SK-N-SH (cell line): Measurements from ENCODE around the gene SNRPD2. TPM values are rescaled to one million over a fixed set of nuclear protein-coding genes. Genes with fewer than 3 reads are reported as not detected.
A peak's percentile ranks its signal among the peaks of the same experiment; 100 is the strongest.

Experiments used
- CTCF ChIA-PET: fragments of 300-600, 350-600 bp; formaldehyde crosslinking; extraction: SDS; loops from one replicate; lab custom pipeline; 2021; lab: Yijun Ruan, JAX
- POLR2A ChIA-PET: fragments of 350-600 bp; sonication (Branson Sonifier 250); formaldehyde crosslinking; extraction: SDS; loops from one replicate; lab custom pipeline; 2020; ENCODE audit warnings: antibody characterized with exemption, inconsistent platforms; lab: Yijun Ruan, JAX
- DNase-seq: peaks from one replicate; pipeline ENCODE4 v3.0.0; 2012
- H2AFZ ChIP-seq: fragments of 200-600 bp; sonication (generic); 2 replicates; pipeline ENCODE4 v1.8.1; 2016; ENCODE audit warnings: antibody characterized with exemption, mild to moderate bottlenecking, low read depth
- H3F3A ChIP-seq: fragments of 200-600 bp; sonication (generic); replicated peaks from 2 replicates; pipeline ENCODE3; 2016; ENCODE audit warnings: antibody characterized with exemption, mild to moderate bottlenecking; ENCODE audit not compliant: insufficient read depth
- H3K27ac ChIP-seq, 2 experiments: fragments of 200-500 bp in 1 of 2; fragments of 200-600 bp in 1 of 2; sonication (Bioruptor generic) in 1 of 2; sonication (generic), shearing (Covaris generic) in 1 of 2; 2 replicates each; pipeline versions ENCODE4 v1.5.1 to v1.6.1; 2014 to 2016; ENCODE audit warnings: low read depth in 2 of 2, inconsistent platforms in 1 of 2, low read length in 1 of 2, mild to moderate bottlenecking in 1 of 2, mixed read lengths in 1 of 2
- H3K27me3 ChIP-seq: fragments of 200-600 bp; sonication (generic), shearing (Covaris generic); 2 replicates; pipeline ENCODE4 v1.6.1; 2016; ENCODE audit warnings: mixed run types; ENCODE audit not compliant: insufficient read depth
- H3K36me3 ChIP-seq, 2 experiments: fragments of 200-500 bp in 1 of 2; fragments of 200-600 bp in 1 of 2; sonication (Bioruptor generic) in 1 of 2; sonication (generic) in 1 of 2; replicated peaks in 1 of 2; 2 replicates each; pipeline versions ENCODE3 to v1.5.1; 2014 to 2016; ENCODE audit warnings: low read length in 1 of 2, mild to moderate bottlenecking in 1 of 2; ENCODE audit not compliant: insufficient read depth in 2 of 2, control insufficient read depth in 1 of 2
- H3K4me1 ChIP-seq, 2 experiments: fragments of 200-500 bp in 1 of 2; fragments of 200-600 bp in 1 of 2; sonication (Bioruptor generic) in 1 of 2; sonication (generic), shearing (Covaris generic) in 1 of 2; 2 replicates each; pipeline versions ENCODE4 v1.5.1 to v1.6.1; 2014 to 2016; ENCODE audit warnings: low read depth in 1 of 2, low read length in 1 of 2, mixed run types in 1 of 2; ENCODE audit not compliant: insufficient read depth in 2 of 2, control insufficient read depth in 1 of 2
- H3K4me2 ChIP-seq: fragments of 200-600 bp; sonication (generic), shearing (Covaris generic); 2 replicates; pipeline ENCODE4 v1.6.1; 2017; ENCODE audit warnings: mixed run types
- H3K4me3 ChIP-seq, 2 experiments: fragments of 200-500 bp in 1 of 2; fragments of 200-600 bp in 1 of 2; sonication (Bioruptor generic) in 1 of 2; sonication (generic), shearing (Covaris generic) in 1 of 2; 2 replicates each; pipeline versions ENCODE4 v1.5.1 to v1.8.1; 2014 to 2016; ENCODE audit warnings: low read depth in 2 of 2, inconsistent platforms in 1 of 2, low read length in 1 of 2, mild to moderate bottlenecking in 1 of 2, mixed read lengths in 1 of 2, moderate library complexity in 1 of 2
- H3K79me2 ChIP-seq: fragments of 200-600 bp; sonication (generic); 2 replicates; pipeline ENCODE4 v1.8.1; 2017; ENCODE audit warnings: mild to moderate bottlenecking; ENCODE audit not compliant: insufficient read depth
- H3K9ac ChIP-seq: fragments of 200-600 bp; sonication (generic); 2 replicates; pipeline ENCODE4 v1.6.1; 2017; ENCODE audit warnings: mixed run types
- H3K9me2 ChIP-seq: fragments of 200-600 bp; sonication (generic); 2 replicates; pipeline ENCODE4 v1.6.1; 2017; ENCODE audit warnings: mixed run types
- H3K9me3 ChIP-seq: fragments of 200-600 bp; sonication (generic); 2 replicates; pipeline ENCODE4 v1.6.1; 2017; ENCODE audit warnings: mixed run types, mild to moderate bottlenecking, moderate library complexity
- H4K20me1 ChIP-seq: fragments of 200-600 bp; sonication (generic); 2 replicates; pipeline ENCODE4 v1.6.1; 2017; ENCODE audit warnings: mild to moderate bottlenecking, mixed run types; ENCODE audit not compliant: insufficient read depth
- CHD2 ChIP-seq: fragments of 150-350 bp; IDR thresholded peaks from 2 replicates; pipeline ENCODE4 v1.6.1; 2018; ENCODE audit warnings: low read length; ENCODE audit not compliant: partially characterized antibody
- ELF1 ChIP-seq: IDR thresholded peaks from 2 replicates; pipeline ENCODE4 v1.4.0; 2012
- EP300 ChIP-seq, 2 experiments: IDR thresholded peaks; 2 replicates each; pipeline versions ENCODE4 v1.4.0 to v1.6.1; 2012; ENCODE audit warnings: borderline replicate concordance in 1 of 2, low read depth in 1 of 2, low read length in 1 of 2
- JUND ChIP-seq: IDR thresholded peaks from 2 replicates; pipeline ENCODE4 v1.4.0; 2012
- MAX ChIP-seq: IDR thresholded peaks from 2 replicates; pipeline ENCODE4 v1.4.0; 2012; ENCODE audit warnings: low read depth
- NFIC ChIP-seq: IDR thresholded peaks from 2 replicates; pipeline ENCODE4 v1.4.0; 2012; ENCODE audit warnings: borderline replicate concordance
- PBX3 ChIP-seq: IDR thresholded peaks from 2 replicates; pipeline ENCODE4; 2012
- POLR2AphosphoS5 ChIP-seq: IDR thresholded peaks from 2 replicates; pipeline ENCODE4 v1.6.1; 2012; ENCODE audit warnings: low read depth, low read length
- RCOR1 ChIP-seq: fragments of 150-350 bp; IDR thresholded peaks from 2 replicates; pipeline ENCODE4 v1.6.1; 2017; ENCODE audit warnings: antibody characterized with exemption, low read length
- RFX5 ChIP-seq: IDR thresholded peaks from 2 replicates; pipeline ENCODE4 v1.6.1; 2012; ENCODE audit warnings: mild to moderate bottlenecking, improper control_type of control experiment, low read length
- RXRA ChIP-seq: IDR thresholded peaks from 2 replicates; pipeline ENCODE4 v1.4.0; 2012; ENCODE audit warnings: low read depth, mild to moderate bottlenecking, borderline replicate concordance
- SMC3 ChIP-seq: IDR thresholded peaks from 2 replicates; pipeline ENCODE4 v1.6.1; 2012; ENCODE audit warnings: low read depth, low read length, improper control_type of control experiment
- TCF12 ChIP-seq: IDR thresholded peaks from 2 replicates; pipeline ENCODE4 v1.4.0; 2012
- TEAD4 ChIP-seq: IDR thresholded peaks from 2 replicates; pipeline ENCODE4 v1.4.0; 2012; ENCODE audit warnings: mild to moderate bottlenecking, borderline replicate concordance; ENCODE audit not compliant: insufficient read depth
- WGBS: methylation state at CpG from one replicate; pipeline ENCODE4 v1.1.6; 2017; ENCODE audit warnings: low lambda C conversion rate; 5-methylcytosine and 5-hydroxymethylcytosine counted together
- polyA plus RNA-seq, 3 experiments: library from polyadenylated mRNA; depleted of rRNA; stranded (reverse); fragments of >200 nt; gene quantifications; 2 replicates each; pipeline ENCODE4 v1.2.3, GENCODE V29; 2012
- TF ChIP-seq, protein P1 (sequence below): IDR thresholded peaks from 2 replicates; pipeline ENCODE4 v1.6.1; 2012; ENCODE audit warnings: mild to moderate bottlenecking, low read depth, low read length, moderate library complexity
- TF ChIP-seq, protein P2 (sequence below): IDR thresholded peaks from 2 replicates; pipeline ENCODE4 v1.4.0; 2012; ENCODE audit warnings: low read depth, borderline replicate concordance
- TF ChIP-seq, protein P3 (sequence below): fragments of 150-350 bp; IDR thresholded peaks from 2 replicates; pipeline ENCODE4 v1.6.1; 2017; ENCODE audit warnings: antibody characterized with exemption, low read length, low read depth, borderline replicate concordance

The SNRPD2 gene
- polyA plus RNA-seq, 1 of the 3 experiments (the other 2 are of a cell fraction) = 1,248 TPM

GRCh38 chr19:45646345-45646698 is 45.4 kb downstream of the SNRPD2 start:
- Histone ChIP-seq H3K27me3 (no peaks in the 10 kb centered on the region), H3F3A (peaks cover 12% of the 10 kb centered on the region), H3K36me3 (no peaks in the 10 kb centered on the region), H3K9me3 (no peaks in the 10 kb centered on the region), H3K4me1 (peaks cover 6 to 17% of the 10 kb centered on the region in 2 experiments; a peak in 1 of 4 replicates), H3K9ac (no peak overlapping the region), H3K27ac (peak overlapping the region; percentile 59; a peak in 2 of 4 replicates), H2AFZ (peak overlapping the region; percentile 82), H3K4me2 (peak overlapping the region; percentile 86), H3K4me3 (peak overlapping the region; percentile 61 to 81), H3K9me2 (no peaks in the 10 kb centered on the region), H3K79me2 (no peaks in the 10 kb centered on the region), H4K20me1 (no peaks in the 10 kb centered on the region)
- no peak for TF ChIP-seq NFIC
- TF ChIP-seq, protein P1, sequence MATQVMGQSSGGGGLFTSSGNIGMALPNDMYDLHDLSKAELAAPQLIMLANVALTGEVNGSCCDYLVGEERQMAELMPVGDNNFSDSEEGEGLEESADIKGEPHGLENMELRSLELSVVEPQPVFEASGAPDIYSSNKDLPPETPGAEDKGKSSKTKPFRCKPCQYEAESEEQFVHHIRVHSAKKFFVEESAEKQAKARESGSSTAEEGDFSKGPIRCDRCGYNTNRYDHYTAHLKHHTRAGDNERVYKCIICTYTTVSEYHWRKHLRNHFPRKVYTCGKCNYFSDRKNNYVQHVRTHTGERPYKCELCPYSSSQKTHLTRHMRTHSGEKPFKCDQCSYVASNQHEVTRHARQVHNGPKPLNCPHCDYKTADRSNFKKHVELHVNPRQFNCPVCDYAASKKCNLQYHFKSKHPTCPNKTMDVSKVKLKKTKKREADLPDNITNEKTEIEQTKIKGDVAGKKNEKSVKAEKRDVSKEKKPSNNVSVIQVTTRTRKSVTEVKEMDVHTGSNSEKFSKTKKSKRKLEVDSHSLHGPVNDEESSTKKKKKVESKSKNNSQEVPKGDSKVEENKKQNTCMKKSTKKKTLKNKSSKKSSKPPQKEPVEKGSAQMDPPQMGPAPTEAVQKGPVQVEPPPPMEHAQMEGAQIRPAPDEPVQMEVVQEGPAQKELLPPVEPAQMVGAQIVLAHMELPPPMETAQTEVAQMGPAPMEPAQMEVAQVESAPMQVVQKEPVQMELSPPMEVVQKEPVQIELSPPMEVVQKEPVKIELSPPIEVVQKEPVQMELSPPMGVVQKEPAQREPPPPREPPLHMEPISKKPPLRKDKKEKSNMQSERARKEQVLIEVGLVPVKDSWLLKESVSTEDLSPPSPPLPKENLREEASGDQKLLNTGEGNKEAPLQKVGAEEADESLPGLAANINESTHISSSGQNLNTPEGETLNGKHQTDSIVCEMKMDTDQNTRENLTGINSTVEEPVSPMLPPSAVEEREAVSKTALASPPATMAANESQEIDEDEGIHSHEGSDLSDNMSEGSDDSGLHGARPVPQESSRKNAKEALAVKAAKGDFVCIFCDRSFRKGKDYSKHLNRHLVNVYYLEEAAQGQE = peak; percentile 89
- POLR2A ChIA-PET = interaction anchor here (0.9 to 1.4 kb wide), 2 partner anchors 46 to 179 kb away, joined by 3 to 6 read pairs; partner anchors contain the start of genes FOSB and QPCTL
- DNase-seq = no peak
- WGBS = 14% methylated on average over 8 of the region's 9 CpGs
- CTCF ChIA-PET = interaction anchor here (0.7 to 5.4 kb wide), 7 partner anchors 25 to 207 kb away, joined by 3 to 49 read pairs (median 5); partner anchors contain the start of gene QPCTL

GRCh38 chr19:45645631-45646344 is 46.0 kb downstream of the SNRPD2 start:
- POLR2A ChIA-PET = interaction anchor here (0.5 to 1.4 kb wide), 4 partner anchors 14 to 178 kb away, joined by 3 to 6 read pairs (median 3); partner anchors contain the start of genes FOSB and QPCTL
- H3K27me3 ChIP-seq = no peaks in the 10 kb centered on the region
- DNase-seq = peak; percentile 97
- no peaks in the 10 kb centered on the region for H3K79me2 ChIP-seq
- H3K4me2 ChIP-seq = peak overlapping the region; percentile 86
- no peaks in the 10 kb centered on the region for H3K9me2 ChIP-seq
- peak overlapping the region; percentile 61 to 81 for H3K4me3 ChIP-seq
- H3K4me1 ChIP-seq = peaks cover 6 to 17% of the 10 kb centered on the region in 2 experiments; a peak in 1 of 4 replicates
- H2AFZ ChIP-seq = peak overlapping the region; percentile 82
- H3F3A ChIP-seq = peaks cover 12% of the 10 kb centered on the region
- no peaks in the 10 kb centered on the region for H4K20me1 ChIP-seq
- H3K9ac ChIP-seq = peak overlapping the region; percentile 26; the same call in 1 of the 2 replicates
- no peaks in the 10 kb centered on the region for H3K9me3 ChIP-seq
- CTCF ChIA-PET = interaction anchor here (0.7 to 5.4 kb wide), 7 partner anchors 25 to 207 kb away, joined by 3 to 49 read pairs (median 5); partner anchors contain the start of gene QPCTL
- peak overlapping the region; percentile 59 to 85; a peak in 3 of 4 replicates for H3K27ac ChIP-seq
- WGBS = 2% methylated on average over 24 of the region's 27 CpGs
- no peaks in the 10 kb centered on the region for H3K36me3 ChIP-seq
- no peak for TF ChIP-seq RXRA
- no peak for TF ChIP-seq TEAD4
- peak; percentile 47; the same call in 1 of the 2 replicates for TF ChIP-seq JUND
- peak; percentile 94 for TF ChIP-seq RFX5
- TF ChIP-seq, protein P2, sequence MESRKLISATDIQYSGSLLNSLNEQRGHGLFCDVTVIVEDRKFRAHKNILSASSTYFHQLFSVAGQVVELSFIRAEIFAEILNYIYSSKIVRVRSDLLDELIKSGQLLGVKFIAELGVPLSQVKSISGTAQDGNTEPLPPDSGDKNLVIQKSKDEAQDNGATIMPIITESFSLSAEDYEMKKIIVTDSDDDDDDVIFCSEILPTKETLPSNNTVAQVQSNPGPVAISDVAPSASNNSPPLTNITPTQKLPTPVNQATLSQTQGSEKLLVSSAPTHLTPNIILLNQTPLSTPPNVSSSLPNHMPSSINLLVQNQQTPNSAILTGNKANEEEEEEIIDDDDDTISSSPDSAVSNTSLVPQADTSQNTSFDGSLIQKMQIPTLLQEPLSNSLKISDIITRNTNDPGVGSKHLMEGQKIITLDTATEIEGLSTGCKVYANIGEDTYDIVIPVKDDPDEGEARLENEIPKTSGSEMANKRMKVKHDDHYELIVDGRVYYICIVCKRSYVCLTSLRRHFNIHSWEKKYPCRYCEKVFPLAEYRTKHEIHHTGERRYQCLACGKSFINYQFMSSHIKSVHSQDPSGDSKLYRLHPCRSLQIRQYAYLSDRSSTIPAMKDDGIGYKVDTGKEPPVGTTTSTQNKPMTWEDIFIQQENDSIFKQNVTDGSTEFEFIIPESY = no peak
- TF ChIP-seq EP300 (IDR thresholded peaks at IDR 0.05; ENCODE audit: borderline replicate concordance in 1 of 2, low read depth in 1 of 2, low read length in 1 of 2) = no peak
- TF ChIP-seq TCF12 = no peak
- TF ChIP-seq ELF1 = no peak
- TF ChIP-seq RCOR1 = peak; percentile 85
- peak; percentile 71; the same call in 1 of the 2 replicates for TF ChIP-seq MAX
- no peak for TF ChIP-seq NFIC
- TF ChIP-seq, protein P3, sequence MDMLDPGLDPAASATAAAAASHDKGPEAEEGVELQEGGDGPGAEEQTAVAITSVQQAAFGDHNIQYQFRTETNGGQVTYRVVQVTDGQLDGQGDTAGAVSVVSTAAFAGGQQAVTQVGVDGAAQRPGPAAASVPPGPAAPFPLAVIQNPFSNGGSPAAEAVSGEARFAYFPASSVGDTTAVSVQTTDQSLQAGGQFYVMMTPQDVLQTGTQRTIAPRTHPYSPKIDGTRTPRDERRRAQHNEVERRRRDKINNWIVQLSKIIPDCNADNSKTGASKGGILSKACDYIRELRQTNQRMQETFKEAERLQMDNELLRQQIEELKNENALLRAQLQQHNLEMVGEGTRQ = no peak
- TF ChIP-seq PBX3 = no peak
- no peak for TF ChIP-seq SMC3
- TF ChIP-seq CHD2 = peak; percentile 60
- TF ChIP-seq POLR2AphosphoS5 = no peak
